Pancreas (tissue), 10 donors: ENCODE results near the gene NCS1. TPM values are rescaled to one million over a fixed set of nuclear protein-coding genes. Genes with fewer than 3 reads are reported as not detected.
A peak's percentile ranks its signal among the peaks of the same experiment; 100 is the strongest.

ENCODE experiments used
- ATAC-seq, 4 donors: fragments of 200-7000 bp; cut with Tn5 transposase; one replicate each; pipeline versions ENCODE4 v1.8.0 to v1.9.1; 2020; ENCODE audit warnings: mild to moderate bottlenecking in 4 of 4, moderate library complexity in 4 of 4
- DNase-seq, 6 donors: peaks; one replicate each; pipeline ENCODE4 v3.0.0-alpha.2; 2020
- FAIRE-seq: peaks from 2 replicates; lab custom pipeline; 2012; peaks lifted over from hg19 to GRCh38; lab: Jason Lieb, UNC
- H3K27ac ChIP-seq, 4 donors: fragments of 200-600 bp; sonication (generic); 1 replicate in 3 of 4; 2 replicates in 1 of 4; pipeline versions ENCODE4 v1.5.0 to v1.8.0; 2020
- H3K27me3 ChIP-seq, 4 donors: fragments of 200-600 bp; one replicate each; pipeline ENCODE4 v1.8.0; 2021
- H3K36me3 ChIP-seq, 3 donors: fragments of 200-600 bp; sonication (generic) in 1 of 3; one replicate each; pipeline versions ENCODE4 v1.5.0 to v1.8.0; 2020 to 2021
- H3K4me1 ChIP-seq, 3 donors: fragments of 200-600 bp; one replicate each; pipeline ENCODE4 v1.8.0; 2021
- H3K4me3 ChIP-seq, 4 donors: fragments of 200-600 bp; sonication (generic) in 2 of 4; one replicate each; pipeline versions ENCODE4 v1.5.0 to v1.8.0; 2020 to 2021
- H3K9me3 ChIP-seq, 4 donors: fragments of 200-600 bp; one replicate each; pipeline ENCODE4 v1.8.0; 2021
- WGBS, 2 donors: extraction: QIAGEN DNeasy Blood & Tissue Kit; methylation state at CpG; one replicate each; pipeline ENCODE4 v1.1.7; 2013; 5-methylcytosine and 5-hydroxymethylcytosine counted together
- intact Hi-C, 3 donors: fragments of 100-400 bp; cut with DNase I; formaldehyde crosslinking; loops; one replicate each; pipeline versions ENCODE4 v1.11.1 to v1.14.2; 2022
- polyA plus RNA-seq, 2 donors: library from polyadenylated mRNA; stranded (reverse); fragments of 200-250 nt; gene quantifications; one replicate each; pipeline ENCODE4 v1.2.3, GENCODE V29; 2013
- total RNA-seq, 6 donors: library from RNA; stranded (reverse); fragmentation: NEBNext Ultra II Directional in 4 of 6; extraction: Animal tissue kit (Norgen Biotek cat#: 25700) in 4 of 6; gene quantifications; one replicate each; pipeline versions ENCODE4 v1.2.1 to v1.2.4, GENCODE V29; 2021 to 2023
- TF ChIP-seq, protein P1 (sequence below), 4 donors: fragments of 200-600 bp; sonication (generic) in 3 of 4; IDR thresholded peaks; one replicate each; pipeline versions ENCODE4 v1.5.0 to v1.8.0; 2021; ENCODE audit warnings: antibody characterized with exemption in 4 of 4
- donor health status: healthy with polysubstance abuse.
- donor health status: DM: no; HTN: no; CAD: no; lungs with moderate emphysema.
- donor health status: DM: no; HTN: no; CAD: no.
- donor health status: control.
- donor health status: control.
- donor health status: Bipolar disorder and iron deficiency.
- donor health status: DM: yes; HTN: yes; CAD: no.
- donor health status: DM: no; HTN: no; CAD: no.
- donor health status: DM: no; HTN: no; CAD: no.
- donor health status: DM: yes; HTN: yes; CAD: no.

Gene NCS1
- total and polyA plus RNA-seq, 8 donors = 3.0 to 8.6 (median 4.9) TPM

- DNase-seq = no peak
- H3K9me3 ChIP-seq = no peaks in the 10 kb centered on the region
- H3K27ac ChIP-seq = no peak overlapping the region
- H3K4me3 ChIP-seq = no peak overlapping the region
- 92 to 96% methylated on average over 6 of the region's 6 CpGs for WGBS, 2 donors
- no peaks in the 10 kb centered on the region for H3K27me3 ChIP-seq
- H3K4me1 ChIP-seq = no peaks in the 10 kb centered on the region
- TF ChIP-seq, protein P1, sequence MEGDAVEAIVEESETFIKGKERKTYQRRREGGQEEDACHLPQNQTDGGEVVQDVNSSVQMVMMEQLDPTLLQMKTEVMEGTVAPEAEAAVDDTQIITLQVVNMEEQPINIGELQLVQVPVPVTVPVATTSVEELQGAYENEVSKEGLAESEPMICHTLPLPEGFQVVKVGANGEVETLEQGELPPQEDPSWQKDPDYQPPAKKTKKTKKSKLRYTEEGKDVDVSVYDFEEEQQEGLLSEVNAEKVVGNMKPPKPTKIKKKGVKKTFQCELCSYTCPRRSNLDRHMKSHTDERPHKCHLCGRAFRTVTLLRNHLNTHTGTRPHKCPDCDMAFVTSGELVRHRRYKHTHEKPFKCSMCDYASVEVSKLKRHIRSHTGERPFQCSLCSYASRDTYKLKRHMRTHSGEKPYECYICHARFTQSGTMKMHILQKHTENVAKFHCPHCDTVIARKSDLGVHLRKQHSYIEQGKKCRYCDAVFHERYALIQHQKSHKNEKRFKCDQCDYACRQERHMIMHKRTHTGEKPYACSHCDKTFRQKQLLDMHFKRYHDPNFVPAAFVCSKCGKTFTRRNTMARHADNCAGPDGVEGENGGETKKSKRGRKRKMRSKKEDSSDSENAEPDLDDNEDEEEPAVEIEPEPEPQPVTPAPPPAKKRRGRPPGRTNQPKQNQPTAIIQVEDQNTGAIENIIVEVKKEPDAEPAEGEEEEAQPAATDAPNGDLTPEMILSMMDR (IDR thresholded peaks at IDR 0.05) = no peak
- H3K36me3 ChIP-seq = no peaks in the 10 kb centered on the region
- no peak for ATAC-seq
- intact Hi-C loops = no loop called here
- no peak for FAIRE-seq
Measured at GRCh38 chr9:130176760-130177159, 4.6 kb downstream of the NCS1 start.

- DNase-seq = peak in 1 of 6 donors; percentile 10
Measured at GRCh38 chr9:130177898-130178805, 5.9 kb downstream of the NCS1 start.

GRCh38 chr9:130179331-130179907, 7.2 kb downstream of the NCS1 start:
- 86 to 87% methylated on average over 2 of the region's 2 CpGs for WGBS, 2 donors
- Histone ChIP-seq H3K4me1 (no peaks in the 10 kb centered on the region), H3K9me3 (no peaks in the 10 kb centered on the region), H3K27me3 (no peaks in the 10 kb centered on the region), H3K36me3 (no peaks in the 10 kb centered on the region), H3K4me3 (no peak overlapping the region), H3K27ac (no peak overlapping the region)
- DNase-seq (no peak), FAIRE-seq (no peak), ATAC-seq (no peak)
- TF ChIP-seq, protein P1 (IDR thresholded peaks at IDR 0.05) = no peak
- intact Hi-C loops = no loop called here

More at GRCh38 chr9:130177898-130178805, 5.9 kb downstream of the NCS1 start:
- intact Hi-C loops = no loop called here
- H3K4me3 ChIP-seq = no peak overlapping the region
- WGBS, 2 donors = 73 to 78% methylated on average over 19 to 20 of the region's 20 CpGs
- ATAC-seq = no peak
- no peaks in the 10 kb centered on the region for H3K36me3 ChIP-seq
- no peaks in the 10 kb centered on the region for H3K4me1 ChIP-seq
- H3K27me3 ChIP-seq = no peaks in the 10 kb centered on the region
- TF ChIP-seq, protein P1 (IDR thresholded peaks at IDR 0.05) = no peak
- no peak for FAIRE-seq
- H3K9me3 ChIP-seq = no peaks in the 10 kb centered on the region
- H3K27ac ChIP-seq = no peak overlapping the region

- Histone ChIP-seq H3K36me3 (no peaks in the 10 kb centered on the region), H3K4me3 (no peak overlapping the region), H3K9me3 (no peaks in the 10 kb centered on the region), H3K27me3 (no peaks in the 10 kb centered on the region), H3K27ac (no peak overlapping the region), H3K4me1 (no peaks in the 10 kb centered on the region)
- TF ChIP-seq, protein P1 (IDR thresholded peaks at IDR 0.05) = no peak
- DNase-seq = no peak
- 85% methylated on average over 12 of the region's 12 CpGs for WGBS, 2 donors
- FAIRE-seq = no peak
- ATAC-seq = no peak
- intact Hi-C loops = no loop called here
Measured at GRCh38 chr9:130180516-130180915, 8.3 kb downstream of the NCS1 start.
